ENCODE data around the gene ZMYM3.

The ZMYM3 gene

GRCh38 chrX:71214604-71215337, 39.2 kb downstream of the ZMYM3 start:
- Histone ChIP-seq H3K36me3 (ENCODE audit: control insufficient read depth, insufficient read depth, low read length) (no peaks in the 10 kb centered on the region), H3K4me3 (ENCODE audit: low read length) (no peak overlapping the region), H4K8ac (ENCODE audit: low read depth, low read length) (no peak overlapping the region), H3K79me1 (ENCODE audit: low read length) (no peaks in the 10 kb centered on the region), H3K18ac (ENCODE audit: low read length) (no peak overlapping the region), H3K79me2 (ENCODE audit: control insufficient read depth, insufficient read depth, low read length) (no peaks in the 10 kb centered on the region), H3K4ac (ENCODE audit: low read depth, low read length) (no peak overlapping the region), H3K27me3 (ENCODE audit: insufficient read depth, low read length, poor library complexity) (no peaks in the 10 kb centered on the region), H3K9ac (ENCODE audit: low read length) (no peak overlapping the region), H3K56ac (ENCODE audit: low read length) (no peak overlapping the region), H3K4me2 (ENCODE audit: low read length) (no peak overlapping the region), H3K23ac (ENCODE audit: low read length) (no peak overlapping the region), H2AK5ac (ENCODE audit: low read length) (no peak overlapping the region), H2BK5ac (ENCODE audit: low read length) (no peak overlapping the region), H4K5ac (ENCODE audit: low read length) (no peak overlapping the region), H3K27ac (ENCODE audit: low read depth, low read length) (no peak overlapping the region), H2BK120ac (ENCODE audit: low read depth, low read length) (no peak overlapping the region), H3K4me1 (ENCODE audit: control insufficient read depth, low read depth, low read length) (no peaks in the 10 kb centered on the region), H2BK15ac (replicated peaks; ENCODE audit: low read depth) (no peak overlapping the region)
- WGBS (ENCODE audit: extremely low coverage, insufficient coverage, low lambda C conversion rate): no CpG with 5 or more reads among the region's 5 CpGs
- DNase-seq: no peak

- no peak overlapping the region for H3K56ac ChIP-seq (ENCODE audit: low read length)
- no peak overlapping the region for H3K27ac ChIP-seq (ENCODE audit: low read depth, low read length)
- no peak overlapping the region for H3K4me2 ChIP-seq (ENCODE audit: low read length)
- WGBS (ENCODE audit: extremely low coverage, insufficient coverage, low lambda C conversion rate): no CpG with 5 or more reads among the region's 1 CpG
- no peaks in the 10 kb centered on the region for H3K4me1 ChIP-seq (ENCODE audit: control insufficient read depth, low read depth, low read length)
- H3K4me3 ChIP-seq (ENCODE audit: low read length): no peak overlapping the region
- H3K18ac ChIP-seq (ENCODE audit: low read length): no peak overlapping the region
- H4K5ac ChIP-seq (ENCODE audit: low read length): no peak overlapping the region
- no peak overlapping the region for H3K9ac ChIP-seq (ENCODE audit: low read length)
- no peaks in the 10 kb centered on the region for H3K79me1 ChIP-seq (ENCODE audit: low read length)
- H3K27me3 ChIP-seq (ENCODE audit: insufficient read depth, low read length, poor library complexity): no peaks in the 10 kb centered on the region
- H2BK120ac ChIP-seq (ENCODE audit: low read depth, low read length): no peak overlapping the region
- no peak overlapping the region for H2BK15ac ChIP-seq (replicated peaks; ENCODE audit: low read depth)
- no peaks in the 10 kb centered on the region for H3K36me3 ChIP-seq (ENCODE audit: control insufficient read depth, insufficient read depth, low read length)
- H4K8ac ChIP-seq (ENCODE audit: low read depth, low read length): no peak overlapping the region
- no peaks in the 10 kb centered on the region for H3K79me2 ChIP-seq (ENCODE audit: control insufficient read depth, insufficient read depth, low read length)
- H2BK5ac ChIP-seq (ENCODE audit: low read length): no peak overlapping the region
- DNase-seq: no peak
- H3K4ac ChIP-seq (ENCODE audit: low read depth, low read length): no peak overlapping the region
- no peak overlapping the region for H2AK5ac ChIP-seq (ENCODE audit: low read length)
- no peak overlapping the region for H3K23ac ChIP-seq (ENCODE audit: low read length)
These were observed 39.8 kb downstream of the ZMYM3 start for GRCh38 chrX:71214152-71214551.

- Histone ChIP-seq H2BK120ac (ENCODE audit: low read depth, low read length) (no peak overlapping the region), H3K36me3 (ENCODE audit: control insufficient read depth, insufficient read depth, low read length) (no peaks in the 10 kb centered on the region), H4K8ac (ENCODE audit: low read depth, low read length) (no peak overlapping the region), H3K4me3 (ENCODE audit: low read length) (no peak overlapping the region), H3K4me1 (ENCODE audit: control insufficient read depth, low read depth, low read length) (no peaks in the 10 kb centered on the region), H2BK15ac (replicated peaks; ENCODE audit: low read depth) (no peak overlapping the region), H3K9ac (ENCODE audit: low read length) (no peak overlapping the region), H4K5ac (ENCODE audit: low read length) (no peak overlapping the region), H3K56ac (ENCODE audit: low read length) (no peak overlapping the region), H2AK5ac (ENCODE audit: low read length) (no peak overlapping the region), H3K23ac (ENCODE audit: low read length) (no peak overlapping the region), H3K79me1 (ENCODE audit: low read length) (no peaks in the 10 kb centered on the region), H3K4ac (ENCODE audit: low read depth, low read length) (no peak overlapping the region), H3K18ac (ENCODE audit: low read length) (no peak overlapping the region), H3K27ac (ENCODE audit: low read depth, low read length) (no peak overlapping the region), H2BK5ac (ENCODE audit: low read length) (no peak overlapping the region), H3K4me2 (ENCODE audit: low read length) (no peak overlapping the region), H3K27me3 (ENCODE audit: insufficient read depth, low read length, poor library complexity) (no peaks in the 10 kb centered on the region), H3K79me2 (ENCODE audit: control insufficient read depth, insufficient read depth, low read length) (no peaks in the 10 kb centered on the region)
- DNase-seq: no peak
- whole genome bisulfite sequencing (ENCODE audit: extremely low coverage, insufficient coverage, low lambda C conversion rate): no CpG with 5 or more reads among the region's 5 CpGs
These were observed 41.4 kb downstream of the ZMYM3 start for GRCh38 chrX:71212536-71212935.

- H2AK5ac ChIP-seq (ENCODE audit: low read length): no peak overlapping the region
- H3K4me3 ChIP-seq (ENCODE audit: low read length): no peak overlapping the region
- H3K79me1 ChIP-seq (ENCODE audit: low read length): no peaks in the 10 kb centered on the region
- no peak overlapping the region for H4K5ac ChIP-seq (ENCODE audit: low read length)
- H3K79me2 ChIP-seq (ENCODE audit: control insufficient read depth, insufficient read depth, low read length): no peaks in the 10 kb centered on the region
- no peak overlapping the region for H2BK120ac ChIP-seq (ENCODE audit: low read depth, low read length)
- H3K4me2 ChIP-seq (ENCODE audit: low read length): no peak overlapping the region
- H3K9ac ChIP-seq (ENCODE audit: low read length): no peak overlapping the region
- H3K18ac ChIP-seq (ENCODE audit: low read length): no peak overlapping the region
- no peak overlapping the region for H4K8ac ChIP-seq (ENCODE audit: low read depth, low read length)
- H2BK15ac ChIP-seq (replicated peaks; ENCODE audit: low read depth): no peak overlapping the region
- DNase-seq: no peak
- no peaks in the 10 kb centered on the region for H3K27me3 ChIP-seq (ENCODE audit: insufficient read depth, low read length, poor library complexity)
- H2BK5ac ChIP-seq (ENCODE audit: low read length): no peak overlapping the region
- no peaks in the 10 kb centered on the region for H3K4me1 ChIP-seq (ENCODE audit: control insufficient read depth, low read depth, low read length)
- H3K27ac ChIP-seq (ENCODE audit: low read depth, low read length): no peak overlapping the region
- no peak overlapping the region for H3K56ac ChIP-seq (ENCODE audit: low read length)
- no CpG with 5 or more reads among the region's 3 CpGs for WGBS (ENCODE audit: extremely low coverage, insufficient coverage, low lambda C conversion rate)
- H3K36me3 ChIP-seq (ENCODE audit: control insufficient read depth, insufficient read depth, low read length): no peaks in the 10 kb centered on the region
- H3K23ac ChIP-seq (ENCODE audit: low read length): no peak overlapping the region
- H3K4ac ChIP-seq (ENCODE audit: low read depth, low read length): no peak overlapping the region
These were observed 43.1 kb downstream of the ZMYM3 start for GRCh38 chrX:71210816-71211215.

GRCh38 chrX:71199252-71200008, 54.5 kb downstream of the ZMYM3 start:
- no peak overlapping the region for H2BK120ac ChIP-seq (ENCODE audit: low read depth, low read length)
- no peak overlapping the region for H3K4me3 ChIP-seq (ENCODE audit: low read length)
- H2BK5ac ChIP-seq (ENCODE audit: low read length): no peak overlapping the region
- no peak overlapping the region for H4K8ac ChIP-seq (ENCODE audit: low read depth, low read length)
- no peaks in the 10 kb centered on the region for H3K79me2 ChIP-seq (ENCODE audit: control insufficient read depth, insufficient read depth, low read length)
- H3K18ac ChIP-seq (ENCODE audit: low read length): no peak overlapping the region
- no peaks in the 10 kb centered on the region for H3K4me1 ChIP-seq (ENCODE audit: control insufficient read depth, low read depth, low read length)
- H3K9ac ChIP-seq (ENCODE audit: low read length): no peak overlapping the region
- no peak overlapping the region for H2BK15ac ChIP-seq (replicated peaks; ENCODE audit: low read depth)
- H4K5ac ChIP-seq (ENCODE audit: low read length): no peak overlapping the region
- H3K23ac ChIP-seq (ENCODE audit: low read length): no peak overlapping the region
- no CpG with 5 or more reads among the region's 7 CpGs for WGBS (ENCODE audit: extremely low coverage, insufficient coverage, low lambda C conversion rate)
- no peak overlapping the region for H3K56ac ChIP-seq (ENCODE audit: low read length)
- H3K27ac ChIP-seq (ENCODE audit: low read depth, low read length): no peak overlapping the region
- H3K79me1 ChIP-seq (ENCODE audit: low read length): no peaks in the 10 kb centered on the region
- no peak overlapping the region for H3K4me2 ChIP-seq (ENCODE audit: low read length)
- H2AK5ac ChIP-seq (ENCODE audit: low read length): no peak overlapping the region
- no peaks in the 10 kb centered on the region for H3K36me3 ChIP-seq (ENCODE audit: control insufficient read depth, insufficient read depth, low read length)
- H3K27me3 ChIP-seq (ENCODE audit: insufficient read depth, low read length, poor library complexity): no peaks in the 10 kb centered on the region
- DNase-seq: no peak
- no peak overlapping the region for H3K4ac ChIP-seq (ENCODE audit: low read depth, low read length)
